Ascending aorta (tissue), 2 donors: ENCODE results near the gene ZC3H4. TPM values are rescaled to one million over a fixed set of nuclear protein-coding genes. Genes with fewer than 3 reads are reported as not detected.

ENCODE experiments used
- DNase-seq, 2 donors: peaks; one replicate each; pipeline ENCODE4 v3.0.0-alpha.2; 2019; ENCODE audit warnings: low spot score in 2 of 2
- H3K27ac ChIP-seq, 2 donors: fragments of 200-600 bp; sonication (generic); one replicate each; pipeline ENCODE4 v1.5.1; 2016 to 2017; ENCODE audit warnings: mild to moderate bottlenecking in 1 of 2
- H3K27me3 ChIP-seq: fragments of 200-600 bp; sonication (generic); one replicate; pipeline ENCODE4 v1.5.1; 2017
- H3K36me3 ChIP-seq, 2 donors: fragments of 200-600 bp; sonication (generic); one replicate each; pipeline ENCODE4 v1.5.1; 2016
- H3K4me1 ChIP-seq, 2 donors: fragments of 200-600 bp; sonication (generic); one replicate each; pipeline ENCODE4 v1.5.1; 2016 to 2017; ENCODE audit warnings: mild to moderate bottlenecking in 1 of 2
- H3K4me3 ChIP-seq, 2 donors: fragments of 200-600 bp; sonication (generic); one replicate each; pipeline ENCODE4 v1.5.1; 2016 to 2017; ENCODE audit warnings: mild to moderate bottlenecking in 1 of 2
- H3K9me3 ChIP-seq, 2 donors: fragments of 200-600 bp; sonication (generic); one replicate each; pipeline ENCODE4 v1.5.1; 2016
- CTCF ChIP-seq, 3 experiments: fragments of 200-600 bp in 2 of 3; fragments of 450-650 bp in 1 of 3; sonication (generic) in 2 of 3; IDR thresholded peaks; one replicate each; pipeline ENCODE4 v1.5.1; 2016 to 2019; ENCODE audit warnings: antibody characterized with exemption in 3 of 3, mild to moderate bottlenecking in 1 of 3, moderate library complexity in 1 of 3
- intact Hi-C: fragments of 100-400 bp; cut with DNase I; formaldehyde crosslinking; loops from one replicate; pipeline ENCODE4 v1.15.1; 2023
- total RNA-seq: library from RNA; depleted of rRNA; stranded (reverse); fragments of >200 nt; gene quantifications from one replicate; pipeline ENCODE4 v1.1.0, GENCODE V29; 2016

ZC3H4 gene
- total RNA-seq, 1 donor from 2014 or later, result 24.6 TPM

- no peak for DNase-seq
- peaks cover 48 to 73% of the 10 kb centered on the region in 2 donors for H3K36me3 ChIP-seq
- no peak overlapping the region for H3K4me3 ChIP-seq
- peaks cover 0 to 4% of the 10 kb centered on the region in 2 donors for H3K4me1 ChIP-seq
- no peaks in the 10 kb centered on the region for H3K9me3 ChIP-seq
- intact Hi-C loops, result no loop called here
- no peaks in the 10 kb centered on the region for H3K27me3 ChIP-seq
- no peak overlapping the region for H3K27ac ChIP-seq
- TF ChIP-seq CTCF (IDR thresholded peaks at IDR 0.05), result no peak
Observed at GRCh38 chr19:47152205-47152604, 38.6 kb upstream of the ZC3H4 start.

- intact Hi-C loops, result no loop called here
- peaks cover 48 to 75% of the 10 kb centered on the region in 2 donors for H3K36me3 ChIP-seq
- H3K4me1 ChIP-seq, result no peaks in the 10 kb centered on the region
- TF ChIP-seq CTCF (IDR thresholded peaks at IDR 0.05), result no peak
- H3K27me3 ChIP-seq, result no peaks in the 10 kb centered on the region
- H3K9me3 ChIP-seq, result no peaks in the 10 kb centered on the region
- no peak overlapping the region for H3K27ac ChIP-seq
- DNase-seq, result no peak
- H3K4me3 ChIP-seq, result no peak overlapping the region
Observed at GRCh38 chr19:47151627-47152026, 38.1 kb upstream of the ZC3H4 start.

GRCh38 chr19:47146920-47147319 is 33.3 kb upstream of the ZC3H4 start:
- no peak for DNase-seq
- Histone ChIP-seq H3K9me3 (no peaks in the 10 kb centered on the region), H3K4me3 (no peak overlapping the region), H3K4me1 (no peaks in the 10 kb centered on the region), H3K36me3 (peaks cover 37 to 65% of the 10 kb centered on the region in 2 donors), H3K27ac (no peak overlapping the region), H3K27me3 (no peaks in the 10 kb centered on the region)
- intact Hi-C loops, result no loop called here
- TF ChIP-seq CTCF (IDR thresholded peaks at IDR 0.05), result no peak

- intact Hi-C loops, result no loop called here
- H3K36me3 ChIP-seq, result peaks cover 27 to 54% of the 10 kb centered on the region in 2 donors
- TF ChIP-seq CTCF (IDR thresholded peaks at IDR 0.05), result no peak
- no peak for DNase-seq
- H3K27ac ChIP-seq, result no peak overlapping the region
- H3K9me3 ChIP-seq, result no peaks in the 10 kb centered on the region
- no peaks in the 10 kb centered on the region for H3K4me1 ChIP-seq
- no peak overlapping the region for H3K4me3 ChIP-seq
- H3K27me3 ChIP-seq, result no peaks in the 10 kb centered on the region
Observed at GRCh38 chr19:47145639-47146486, 32.3 kb upstream of the ZC3H4 start.

GRCh38 chr19:47144630-47145029 is 31.1 kb upstream of the ZC3H4 start:
- intact Hi-C loops, result no loop called here
- H3K4me3 ChIP-seq, result no peak overlapping the region
- peaks cover 18 to 46% of the 10 kb centered on the region in 2 donors for H3K36me3 ChIP-seq
- TF ChIP-seq CTCF (IDR thresholded peaks at IDR 0.05), result no peak
- H3K9me3 ChIP-seq, result no peaks in the 10 kb centered on the region
- H3K27me3 ChIP-seq, result no peaks in the 10 kb centered on the region
- no peak overlapping the region for H3K27ac ChIP-seq
- H3K4me1 ChIP-seq, result no peaks in the 10 kb centered on the region
- DNase-seq, result no peak
